HepG2 (cell line): ENCODE measurements around the gene VEGFA. TPM values are rescaled to one million over a fixed set of nuclear protein-coding genes. Genes with fewer than 3 reads are reported as not detected.

Source experiments
- ATAC-seq: fragments of 200-7000 bp; cut with Tn5 transposase; 3 replicates; pipeline ENCODE4 v1.9.1; 2020; ENCODE audit warnings: mild to moderate bottlenecking, moderate library complexity
- BruUV-seq: library from RNA; stranded (reverse); fragments of 400-500 nt; replicated peaks from 2 replicates; lab custom pipeline; 2021; lab: Mats Ljungman, UMichigan
- CTCF ChIA-PET: fragments of 300-600 bp; formaldehyde crosslinking; extraction: SDS; loops from one replicate; lab custom pipeline; 2021; ENCODE audit warnings: low total read pairs, inconsistent platforms, low intra/inter-chr PET ratio; lab: Yijun Ruan, JAX
- POLR2A ChIA-PET: fragments of 350-600 bp; sonication (Branson Sonifier 250); formaldehyde crosslinking; loops from one replicate; lab custom pipeline; 2020; ENCODE audit warnings: antibody characterized with exemption, inconsistent platforms; lab: Yijun Ruan, JAX
- DNase-seq: peaks from one replicate; pipeline ENCODE4 v3.0.0-alpha.2; 2015; ENCODE audit warnings: low spot score
- FAIRE-seq: peaks from 3 replicates; lab custom pipeline; 2011; peaks lifted over from hg19 to GRCh38; lab: Jason Lieb, UNC
- H2AFZ ChIP-seq: one replicate; pipeline ENCODE4 v1.6.1; 2011; ENCODE audit warnings: low read length, inconsistent platforms
- H3K27ac ChIP-seq: fragments of 300-600 bp; 3 replicates; pipeline ENCODE4 v1.8.0; 2011; ENCODE audit warnings: mixed run types, mild to moderate bottlenecking, mixed read lengths, low read length, inconsistent platforms; ENCODE audit not compliant: insufficient read depth; ENCODE audit errors: extremely low read length
- H3K27me3 ChIP-seq, 2 experiments: fragments of 200-600 bp in 1 of 2; 2 replicates in 1 of 2; 3 replicates in 1 of 2; pipeline versions ENCODE4 v1.6.0 to v1.8.0; 2011; ENCODE audit warnings: low read length in 2 of 2, mild to moderate bottlenecking in 2 of 2, moderate library complexity in 2 of 2, inconsistent platforms in 1 of 2; ENCODE audit not compliant: insufficient read depth in 2 of 2, control insufficient read depth in 1 of 2
- H3K36me3 ChIP-seq, 2 experiments: fragments of 200-600 bp in 1 of 2; replicated peaks in 1 of 2; 2 replicates in 1 of 2; 3 replicates in 1 of 2; pipeline versions ENCODE4 v1.5.1 to v1.8.0; 2011; ENCODE audit warnings: low read length in 2 of 2, inconsistent platforms in 1 of 2; ENCODE audit not compliant: insufficient read depth in 2 of 2, control insufficient read depth in 1 of 2
- H3K4me1 ChIP-seq: 2 replicates; pipeline ENCODE4 v1.5.1; 2012; ENCODE audit warnings: low read length, inconsistent platforms; ENCODE audit not compliant: insufficient read depth
- H3K4me2 ChIP-seq: 2 replicates; pipeline ENCODE4 v1.6.0; 2011; ENCODE audit warnings: low read depth, low read length, inconsistent platforms
- H3K4me3 ChIP-seq, 3 experiments: fragments of 200-600 bp in 1 of 3; sonication (generic), shearing (Covaris generic) in 1 of 3; replicated peaks in 1 of 3; 2 replicates each; pipeline ENCODE4 v1.5.1; 2011 to 2016; ENCODE audit warnings: low read length in 3 of 3, inconsistent platforms in 2 of 3, low read depth in 2 of 3, mild to moderate bottlenecking in 2 of 3, control low read depth in 1 of 3, mixed read lengths in 1 of 3; ENCODE audit not compliant: insufficient read depth in 1 of 3
- H3K79me2 ChIP-seq: one replicate; pipeline ENCODE4 v1.6.1; 2011; ENCODE audit warnings: low read length, inconsistent platforms; ENCODE audit not compliant: insufficient read depth
- H3K9ac ChIP-seq: 2 replicates; pipeline ENCODE4 v1.6.0; 2011; ENCODE audit warnings: mild to moderate bottlenecking, low read depth, low read length, inconsistent platforms; ENCODE audit not compliant: insufficient read depth
- H3K9me3 ChIP-seq: 2 replicates; pipeline ENCODE4 v1.5.1; 2012; ENCODE audit warnings: mild to moderate bottlenecking, low read length
- H4K20me1 ChIP-seq: 2 replicates; pipeline ENCODE4 v1.6.0; 2011; ENCODE audit warnings: inconsistent platforms, mild to moderate bottlenecking, low read length, moderate library complexity; ENCODE audit not compliant: insufficient read depth
- AKAP8 ChIP-seq: sonication (generic); formaldehyde crosslinking; IDR thresholded peaks from 2 replicates; pipeline ENCODE4 v1.5.1; 2020; ENCODE audit warnings: mild to moderate bottlenecking, missing genetic modification reagents
- HNF4A ChIP-seq: sonication (generic); formaldehyde crosslinking; IDR thresholded peaks from 2 replicates; pipeline ENCODE4 v1.4.0; 2020; ENCODE audit warnings: missing genetic modification reagents
- HNRNPK ChIP-seq: fragments of 200-400 bp; formaldehyde crosslinking; IDR thresholded peaks from 2 replicates; pipeline ENCODE4 v1.6.1; 2018; ENCODE audit warnings: low read length, low read depth, moderate library complexity, mild to moderate bottlenecking; ENCODE audit not compliant: poor library complexity, severe bottlenecking
- MBD4 ChIP-seq: IDR thresholded peaks from 2 replicates; pipeline ENCODE4 v1.6.1; 2012; ENCODE audit warnings: low read length, inconsistent platforms, borderline replicate concordance
- MED8 ChIP-seq: sonication (generic); formaldehyde crosslinking; IDR thresholded peaks from 2 replicates; pipeline ENCODE4 v1.8.1; 2023; ENCODE audit warnings: mild to moderate bottlenecking, missing genetic modification reagents; ENCODE audit not compliant: insufficient replicate concordance
- MTA1 ChIP-seq: sonication (generic); formaldehyde crosslinking; IDR thresholded peaks from 2 replicates; pipeline ENCODE4 v1.4.0; 2020; ENCODE audit warnings: missing genetic modification reagents, mild to moderate bottlenecking, borderline replicate concordance
- NFIB ChIP-seq: sonication (generic); formaldehyde crosslinking; IDR thresholded peaks from 2 replicates; pipeline ENCODE4 v1.9.0; 2021; ENCODE audit warnings: missing genetic modification reagents, mild to moderate bottlenecking, borderline replicate concordance
- NR0B2 ChIP-seq: sonication (generic); formaldehyde crosslinking; IDR thresholded peaks from 2 replicates; pipeline ENCODE4 v1.4.0; 2020; ENCODE audit warnings: mild to moderate bottlenecking, missing genetic modification reagents
- SETDB1 ChIP-seq: sonication (generic); formaldehyde crosslinking; IDR thresholded peaks from 2 replicates; pipeline ENCODE4 v1.5.1; 2020; ENCODE audit warnings: missing genetic modification reagents, mild to moderate bottlenecking, borderline replicate concordance
- SKIL ChIP-seq: sonication (generic); formaldehyde crosslinking; IDR thresholded peaks from 2 replicates; pipeline ENCODE4 v1.8.0; 2022; ENCODE audit warnings: missing genetic modification reagents, mild to moderate bottlenecking, moderate library complexity, borderline replicate concordance
- SP1 ChIP-seq, 2 experiments: fragments of 450-650 bp in 1 of 2; sonication (generic) in 1 of 2; formaldehyde crosslinking in 1 of 2; IDR thresholded peaks; 2 replicates each; pipeline versions ENCODE4 v1.4.0 to v1.6.1; 2016 to 2020; ENCODE audit warnings: missing genetic modification reagents in 1 of 2
- WIZ ChIP-seq: sonication (generic); formaldehyde crosslinking; IDR thresholded peaks from 2 replicates; pipeline ENCODE4 v1.5.1; 2020; ENCODE audit warnings: mild to moderate bottlenecking, missing genetic modification reagents
- XRCC5 ChIP-seq: fragments of 200-400 bp; formaldehyde crosslinking; optimal IDR thresholded peaks from 2 replicates; pipeline ENCODE3; 2017; ENCODE audit warnings: mild to moderate bottlenecking, low read length
- ZFYVE20 ChIP-seq: sonication (generic); formaldehyde crosslinking; IDR thresholded peaks from 2 replicates; pipeline ENCODE4 v1.8.0; 2023; ENCODE audit warnings: low read depth, mild to moderate bottlenecking, moderate library complexity, missing genetic modification reagents, borderline replicate concordance
- ZNF34 ChIP-seq: sonication (generic); formaldehyde crosslinking; IDR thresholded peaks from 2 replicates; pipeline ENCODE4 v1.4.0; 2020; ENCODE audit warnings: mild to moderate bottlenecking, missing genetic modification reagents, borderline replicate concordance
- ZNF484 ChIP-seq: sonication (generic); formaldehyde crosslinking; IDR thresholded peaks from 2 replicates; pipeline ENCODE4 v1.5.1; 2020; ENCODE audit warnings: mild to moderate bottlenecking, low read depth, missing genetic modification reagents, borderline replicate concordance
- ZNF562 ChIP-seq: sonication (generic); formaldehyde crosslinking; IDR thresholded peaks from 2 replicates; pipeline ENCODE4 v1.8.0; 2022; ENCODE audit warnings: missing genetic modification reagents, borderline replicate concordance
- ZNF597 ChIP-seq: sonication (generic); formaldehyde crosslinking; IDR thresholded peaks from 2 replicates; pipeline ENCODE4 v1.5.0; 2020; ENCODE audit warnings: missing genetic modification reagents
- ZSCAN22 ChIP-seq: sonication (generic); formaldehyde crosslinking; IDR thresholded peaks from 2 replicates; pipeline ENCODE4 v1.4.0; 2020; ENCODE audit warnings: mild to moderate bottlenecking, missing genetic modification reagents
- WGBS: methylation state at CpG from one replicate; pipeline ENCODE4 v1.1.6; 2017; ENCODE audit warnings: low lambda C conversion rate; 5-methylcytosine and 5-hydroxymethylcytosine counted together
- in situ Hi-C: cut with HindIII; loops from 2 replicates; pipeline ENCODE4 v1.10.0; 2017; ENCODE audit warnings: low pct_unique_long_range_greater_than_20kb; ENCODE audit not compliant: extremely low pct_ligation_motif_present
- intact Hi-C: fragments of 100-400 bp; cut with micrococcal nuclease; formaldehyde crosslinking; loops from one replicate; pipeline ENCODE4 v1.10.0; 2022; ENCODE audit not compliant: unreplicated experiment
- polyA plus RNA-seq, 8 experiments: library from polyadenylated mRNA; depleted of rRNA in 3 of 8; stranded (reverse) in 7 of 8; unstranded in 1 of 8; fragments of >200 nt; fragmentation: Illumina TruSeq in 4 of 8; extraction: Trizol in 4 of 8; gene quantifications; 2 replicates each; pipeline versions ENCODE4 v1.2.1 to v1.2.3, GENCODE V29; 2011 to 2016; ENCODE audit warnings: low read depth in 4 of 8, missing spikeins in 1 of 8, mixed read lengths in 1 of 8; ENCODE audit not compliant: insufficient read depth in 1 of 8
- total RNA-seq, 5 experiments: library from RNA; depleted of rRNA; stranded (reverse); fragments of >200 nt; fragmentation: Illumina TruSeq; extraction: Trizol; gene quantifications; 2 replicates each; pipeline ENCODE4 v1.2.3, GENCODE V29; 2016; ENCODE audit warnings: low read depth in 1 of 5

VEGFA gene
- total and polyA plus RNA-seq, 2 of the 13 experiments (the other 11 are each of a cell fraction or from before 2014, with no cell fraction given): 68.1 to 629 TPM

GRCh38 chr6:43766500-43766853 lies 3.5 kb upstream of the VEGFA start (continued):
- no peak for TF ChIP-seq ZNF597 (CRISPR knock-in tag)

DNA sequence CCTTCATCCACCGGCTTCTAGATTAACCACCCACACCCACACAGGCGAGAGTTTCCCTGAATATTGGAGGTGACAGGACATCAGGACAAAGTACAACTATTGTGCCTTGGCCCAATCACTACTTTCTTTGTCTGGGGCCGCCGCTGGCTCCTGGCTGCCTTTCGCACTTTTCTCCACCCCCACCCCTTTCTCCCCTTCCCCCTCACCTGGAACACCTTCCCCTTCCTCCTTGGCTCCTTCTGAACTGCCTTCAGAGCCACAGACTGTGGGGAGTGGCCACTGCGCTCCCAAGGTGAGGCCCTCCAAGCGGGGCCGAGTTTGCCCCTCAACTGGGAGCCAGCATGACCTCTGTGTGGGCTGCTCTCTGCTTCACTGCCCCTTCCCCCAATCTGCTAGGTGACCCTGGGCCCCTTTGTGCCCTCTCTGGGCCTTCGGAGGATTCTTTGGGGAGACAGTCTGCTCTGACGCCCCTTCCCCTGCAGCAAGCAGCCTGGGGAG lies 3.0 kb upstream of the VEGFA start:
- H4K20me1 ChIP-seq: peaks cover 7% of the 10 kb centered on the region; the same call in 1 of the 2 replicates
- H3K9ac ChIP-seq: peak overlapping the region; percentile 41; the same call in 1 of the 2 replicates
- CTCF ChIA-PET: no interaction called here
- H3K4me2 ChIP-seq: peak overlapping the region; percentile 79
- no TSS peak for BruUV-seq
- ATAC-seq: no peak
- DNase-seq: peak; percentile 58
- intact Hi-C loops (loop anchor here (10.0 kb wide), 1 partner anchor 1868 kb away; no protein-coding TSS in a partner anchor), in situ Hi-C loops (loop anchor here (5.0 kb wide), 1 partner anchor 45 kb away; no protein-coding TSS in a partner anchor)
- no peaks in the 10 kb centered on the region; a peak in 1 of 5 replicates for H3K36me3 ChIP-seq
- H3K4me1 ChIP-seq: peaks cover 77% of the 10 kb centered on the region
- no peak overlapping the region for H2AFZ ChIP-seq
- under 1% methylated on average over 10 of the region's 10 CpGs for WGBS
- H3K4me3 ChIP-seq: peak overlapping the region; percentile 32 to 90 (median 43)
- POLR2A ChIA-PET: interaction anchor here (4.5 kb wide), 1 partner anchor 185 kb away, joined by 59 read pairs; no protein-coding TSS in a partner anchor
- H3K27ac ChIP-seq: peak overlapping the region; percentile 10
- peaks cover 3 to 9% of the 10 kb centered on the region in 2 experiments; a peak in 4 of 5 replicates for H3K27me3 ChIP-seq
- H3K9me3 ChIP-seq: no peaks in the 10 kb centered on the region
- FAIRE-seq: peak; percentile 71
- peaks cover 18% of the 10 kb centered on the region for H3K79me2 ChIP-seq
- TF ChIP-seq AKAP8 (CRISPR knock-in tag) (no peak), SP1 (IDR thresholded peaks at IDR 0.05) (no peak), SP1 (CRISPR knock-in tag; IDR thresholded peaks at IDR 0.05) (no peak), NFIB (no peak), SKIL (CRISPR knock-in tag) (0 out of 2 replicates have a peak, but pooled peaks have one; percentile 42), XRCC5 (peak; percentile 13), SETDB1 (CRISPR knock-in tag) (peak; percentile 73; the same call in 1 of the 2 replicates), HNF4A (CRISPR knock-in tag) (peak; percentile 56), ZNF34 (no peak), MTA1 (CRISPR knock-in tag) (peak; percentile 62; the same call in 1 of the 2 replicates), HNRNPK (peak; percentile 63), MED8 (no peak), ZSCAN22 (CRISPR knock-in tag) (no peak), MBD4 (no peak), NR0B2 (CRISPR knock-in tag) (no peak), ZNF562 (CRISPR knock-in tag) (no peak), ZNF484 (CRISPR knock-in tag) (no peak), WIZ (CRISPR knock-in tag) (peak; percentile 27; the same call in 1 of the 2 replicates), ZFYVE20 (CRISPR knock-in tag) (no peak)
